Fibroblast of skin of right biceps (primary cell): ENCODE measurements around the gene IL11RA.

Experiments
- DNase-seq: peaks from one replicate; pipeline ENCODE4 v3.0.0-alpha.2; 2013

IL11RA gene

DNA sequence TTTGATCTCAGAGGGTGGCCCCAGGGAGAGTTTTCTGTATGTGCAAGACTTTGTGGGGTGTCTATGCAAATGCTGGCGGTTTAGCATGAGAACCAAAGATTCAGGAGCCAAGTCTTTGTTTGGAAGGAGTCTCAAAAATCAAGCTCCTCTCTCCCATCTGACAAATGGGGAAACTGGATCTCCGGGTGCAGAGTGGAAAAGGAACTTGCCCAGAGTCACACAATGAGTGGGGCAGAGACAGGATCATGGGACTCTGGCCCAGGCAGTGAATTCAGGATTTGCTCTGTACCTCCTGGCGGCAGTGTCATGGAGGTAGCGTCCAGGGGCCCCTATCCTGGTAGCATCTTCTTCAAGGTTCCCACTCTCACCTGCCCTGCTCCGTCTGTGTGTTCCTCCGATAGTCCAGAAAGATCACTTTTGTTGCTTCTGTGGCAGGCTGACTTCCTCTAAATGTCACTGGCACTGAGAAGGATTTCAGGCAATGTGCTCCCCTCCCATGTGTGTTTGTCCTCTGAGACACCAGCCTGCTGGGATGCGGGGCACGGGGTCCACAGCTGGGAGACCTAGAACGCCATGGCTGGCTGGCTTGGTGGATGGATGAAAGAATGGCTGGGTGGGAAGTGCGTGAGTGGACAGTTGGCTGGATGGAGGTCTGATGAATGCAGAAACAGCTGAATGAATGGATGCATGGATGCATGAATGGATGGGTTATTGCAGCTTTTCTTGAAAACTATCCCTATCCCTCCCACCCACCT lies 35.5 kb downstream of the IL11RA start:
- DNase-seq: no peak

DNA sequence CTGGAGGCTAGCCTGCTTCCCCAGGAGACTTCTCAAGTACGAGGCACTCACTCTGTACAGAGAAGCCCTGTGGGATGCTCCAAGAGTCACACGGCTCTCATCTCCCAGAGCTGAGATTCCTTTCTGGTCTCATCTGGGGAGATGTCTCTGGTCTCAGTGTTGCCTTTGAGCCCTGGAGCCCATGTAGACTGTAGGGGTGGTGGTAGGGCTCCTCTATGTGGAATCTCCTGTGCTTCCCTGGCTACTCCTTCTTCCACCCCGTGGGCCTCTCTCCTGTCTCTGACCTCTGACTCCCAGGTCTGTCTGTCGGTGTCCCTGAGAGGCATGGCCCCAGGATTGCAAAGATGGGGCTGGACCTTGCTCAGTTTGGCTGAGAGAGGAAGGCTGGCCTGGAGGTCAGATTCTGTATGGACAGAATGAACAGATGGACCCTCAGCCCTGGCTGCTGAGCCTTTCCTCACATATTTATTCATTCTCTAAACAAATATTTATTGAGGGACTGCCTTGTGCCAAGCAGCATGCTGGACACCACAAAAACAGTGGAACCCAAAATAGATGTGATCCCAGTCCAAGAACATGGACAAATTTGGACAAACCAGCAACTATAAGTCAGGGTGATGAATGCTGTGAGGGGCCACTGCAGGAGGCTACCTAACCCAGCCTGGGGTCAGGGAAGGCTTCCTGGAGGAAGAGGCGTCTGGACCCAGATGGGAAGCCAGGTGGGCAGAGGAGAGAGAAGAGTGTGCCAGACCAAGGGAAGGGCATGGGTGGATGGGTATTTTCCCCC lies 36.5 kb downstream of the IL11RA start:
- DNase-seq: no peak

DNA sequence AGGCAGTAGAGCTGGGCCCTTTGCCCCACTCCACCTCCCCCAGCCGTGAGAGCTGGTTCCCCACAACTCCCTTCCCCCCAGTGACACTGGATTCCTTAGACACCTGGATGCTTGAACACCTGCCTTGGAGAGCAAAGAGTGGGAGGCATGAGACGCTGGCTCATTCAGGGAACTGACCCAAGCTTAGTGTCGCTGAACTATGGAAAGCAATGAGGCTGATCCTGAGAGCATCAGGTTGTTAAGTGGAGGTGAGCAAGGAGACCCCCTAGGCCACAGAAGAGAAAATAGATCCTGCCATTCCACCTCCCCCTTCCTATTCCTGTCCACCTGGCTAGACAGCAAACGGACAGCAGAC lies 37.1 kb downstream of the IL11RA start:
- no peak for DNase-seq

DNA sequence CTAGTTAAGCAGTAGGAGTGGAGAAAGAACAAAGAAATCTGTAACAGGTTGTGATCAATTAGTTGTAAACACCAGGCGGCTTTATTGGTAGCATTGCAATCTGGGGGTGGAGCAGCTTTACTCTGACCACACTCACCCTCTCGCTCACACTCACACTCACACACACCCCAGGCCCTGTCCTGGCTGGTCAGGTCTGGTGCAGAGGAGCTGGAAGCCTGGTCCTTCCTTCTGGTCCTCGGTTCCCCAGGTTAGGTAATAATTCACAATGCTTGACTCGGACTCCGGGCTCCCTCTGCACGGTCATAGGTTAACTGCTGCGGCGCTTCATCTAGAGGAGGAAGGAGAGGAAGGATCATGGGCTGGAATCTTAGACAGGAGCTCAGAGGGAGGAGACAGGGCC lies 37.5 kb downstream of the IL11RA start:
- no peak for DNase-seq

DNA sequence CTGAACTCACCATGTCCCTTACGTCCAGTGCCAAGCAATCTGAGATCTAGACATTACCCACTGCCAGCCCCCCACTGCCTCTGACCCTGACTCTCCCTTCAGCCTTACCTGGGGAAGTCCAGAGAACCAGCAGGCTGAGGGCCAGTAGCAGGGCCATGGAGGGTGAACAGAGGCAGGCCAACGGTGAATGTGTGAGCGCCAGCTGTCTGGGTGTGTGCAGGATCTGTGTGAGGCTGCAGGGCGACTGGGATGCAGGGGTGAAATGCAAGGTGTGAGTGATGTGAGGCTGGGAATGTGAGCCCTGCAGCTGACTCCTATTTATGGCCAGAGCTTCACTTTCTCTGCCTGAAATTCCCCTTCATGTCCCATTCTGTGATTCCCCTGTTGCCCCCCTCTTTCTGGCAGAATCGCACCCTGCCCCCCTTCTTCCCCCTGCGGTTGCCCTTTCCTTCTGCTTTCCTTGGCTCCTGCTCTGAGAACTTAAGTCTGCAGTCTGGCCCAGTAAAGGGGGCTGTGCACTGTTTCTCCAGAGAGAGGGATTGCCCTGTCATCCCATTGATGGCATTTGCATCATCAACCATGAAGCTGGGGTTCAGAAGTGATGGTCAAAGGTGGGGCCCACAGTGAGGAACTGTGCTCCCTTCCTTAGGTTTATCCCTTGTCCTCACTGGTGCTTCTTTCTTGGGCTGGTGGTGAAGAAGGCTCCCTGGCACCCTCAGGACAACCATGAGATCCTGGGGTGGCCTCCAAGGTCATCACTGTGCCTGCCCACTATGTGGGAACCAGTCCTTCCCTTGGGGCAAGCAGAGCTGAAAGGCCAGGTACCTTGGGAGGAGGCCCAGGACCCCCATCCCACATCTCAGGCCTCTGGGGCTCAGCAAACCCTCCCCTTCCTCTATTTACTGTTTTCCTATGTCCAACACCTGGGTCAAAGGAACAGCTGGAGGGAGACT lies 39.3 kb downstream of the IL11RA start, which contains the start of gene CCL19:
CCL19 (minus strand) TSS at position 294 of the 953 bp plus-strand sequence; CDS start at position 157, 137 bp downstream.
- DNase-seq: no peak

DNA sequence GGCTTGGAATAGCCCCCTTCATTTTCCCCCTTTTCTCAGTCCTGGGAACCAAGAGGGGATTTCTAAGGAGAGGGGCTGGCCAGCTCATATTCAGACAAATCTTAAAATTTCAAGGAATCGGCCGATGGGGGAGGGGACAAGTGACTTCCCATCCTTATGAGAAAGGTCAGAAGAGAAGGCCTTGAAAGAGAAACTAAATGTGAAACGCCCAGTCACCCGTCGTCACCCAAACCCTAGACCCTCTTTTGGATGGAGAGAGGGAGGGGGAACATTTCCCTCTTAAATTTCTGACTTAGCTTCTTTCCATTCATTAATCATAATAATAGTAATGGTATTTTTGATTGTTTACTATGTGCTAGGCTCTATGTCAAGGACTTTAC lies 39.9 kb downstream of the IL11RA start:
- no peak for DNase-seq

DNA sequence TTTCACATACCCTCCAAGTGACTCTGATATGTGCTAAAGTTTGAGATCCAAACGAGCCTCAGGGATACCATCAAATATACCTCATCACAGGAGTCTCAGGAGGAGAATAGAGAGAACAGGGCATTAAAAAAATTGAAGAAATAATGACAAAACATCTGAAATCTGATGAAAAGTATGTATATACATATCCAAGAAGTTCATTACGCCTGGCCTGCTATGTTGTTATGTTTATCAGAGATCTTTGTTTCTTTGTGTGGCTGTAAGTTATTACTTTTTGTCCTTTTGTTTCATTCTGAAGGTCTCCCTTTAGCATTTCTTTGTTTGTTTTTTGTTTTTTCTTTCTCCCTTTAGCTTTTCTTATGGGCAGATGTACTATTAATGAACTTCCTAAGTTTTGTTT lies 41.6 kb downstream of the IL11RA start:
- no peak for DNase-seq

DNA sequence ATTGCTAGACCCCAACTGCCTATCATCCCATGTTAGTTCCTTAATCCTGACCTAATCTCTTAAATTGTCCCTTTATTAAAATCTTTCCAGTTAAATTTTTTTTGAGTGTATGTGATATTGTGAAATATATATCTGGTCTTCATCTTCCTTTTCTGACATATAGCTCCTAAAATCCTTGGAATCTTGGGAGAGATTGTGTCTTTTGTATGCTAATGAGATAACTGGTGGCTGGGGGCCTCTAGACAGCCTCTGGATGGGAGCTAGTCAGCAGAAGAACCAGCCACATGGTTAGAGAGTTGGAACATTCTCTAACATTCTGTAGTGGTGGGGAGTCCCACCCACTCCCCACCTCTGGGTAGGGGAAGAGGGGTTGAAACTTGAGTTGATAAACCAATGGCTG lies 42.8 kb downstream of the IL11RA start:
- DNase-seq: no peak

DNA sequence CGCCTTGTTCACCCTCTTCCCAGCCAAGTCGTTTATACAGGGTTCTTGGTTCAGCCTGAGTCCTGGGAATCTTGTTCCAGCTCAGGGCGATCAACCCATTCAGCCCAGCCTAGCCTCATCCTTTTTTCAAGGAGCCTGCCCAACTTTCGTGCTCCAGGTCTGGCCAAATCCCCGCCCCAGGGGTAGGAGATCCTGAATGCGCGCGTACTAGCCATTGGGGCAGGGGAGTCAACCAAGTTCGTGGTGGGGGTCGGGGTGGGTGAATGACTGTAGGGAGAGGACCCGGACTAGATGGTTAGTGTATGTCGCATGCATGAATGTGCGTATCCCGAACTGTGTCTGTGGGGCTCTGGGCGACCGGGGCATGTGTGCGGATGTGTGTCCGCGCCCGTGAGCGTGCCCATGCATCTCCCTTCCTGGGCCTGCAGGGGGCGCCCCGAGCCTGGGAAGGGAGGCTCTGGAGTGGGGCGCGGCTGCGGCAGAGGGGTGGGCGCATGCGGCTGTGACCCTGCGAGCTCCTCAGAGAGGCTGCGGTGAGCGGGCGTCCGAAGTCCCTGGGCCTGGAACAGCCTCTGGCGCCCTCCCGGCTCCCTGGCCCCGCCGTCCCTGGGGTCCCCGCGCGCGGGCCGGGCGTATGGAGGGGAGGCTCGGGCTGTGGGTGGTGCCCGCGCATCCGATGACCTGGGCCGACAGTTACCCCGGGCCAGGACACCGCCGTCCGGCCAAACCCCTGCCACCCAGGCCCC lies 49.2 kb downstream of the IL11RA start:
- DNase-seq: peak; percentile 60

DNA sequence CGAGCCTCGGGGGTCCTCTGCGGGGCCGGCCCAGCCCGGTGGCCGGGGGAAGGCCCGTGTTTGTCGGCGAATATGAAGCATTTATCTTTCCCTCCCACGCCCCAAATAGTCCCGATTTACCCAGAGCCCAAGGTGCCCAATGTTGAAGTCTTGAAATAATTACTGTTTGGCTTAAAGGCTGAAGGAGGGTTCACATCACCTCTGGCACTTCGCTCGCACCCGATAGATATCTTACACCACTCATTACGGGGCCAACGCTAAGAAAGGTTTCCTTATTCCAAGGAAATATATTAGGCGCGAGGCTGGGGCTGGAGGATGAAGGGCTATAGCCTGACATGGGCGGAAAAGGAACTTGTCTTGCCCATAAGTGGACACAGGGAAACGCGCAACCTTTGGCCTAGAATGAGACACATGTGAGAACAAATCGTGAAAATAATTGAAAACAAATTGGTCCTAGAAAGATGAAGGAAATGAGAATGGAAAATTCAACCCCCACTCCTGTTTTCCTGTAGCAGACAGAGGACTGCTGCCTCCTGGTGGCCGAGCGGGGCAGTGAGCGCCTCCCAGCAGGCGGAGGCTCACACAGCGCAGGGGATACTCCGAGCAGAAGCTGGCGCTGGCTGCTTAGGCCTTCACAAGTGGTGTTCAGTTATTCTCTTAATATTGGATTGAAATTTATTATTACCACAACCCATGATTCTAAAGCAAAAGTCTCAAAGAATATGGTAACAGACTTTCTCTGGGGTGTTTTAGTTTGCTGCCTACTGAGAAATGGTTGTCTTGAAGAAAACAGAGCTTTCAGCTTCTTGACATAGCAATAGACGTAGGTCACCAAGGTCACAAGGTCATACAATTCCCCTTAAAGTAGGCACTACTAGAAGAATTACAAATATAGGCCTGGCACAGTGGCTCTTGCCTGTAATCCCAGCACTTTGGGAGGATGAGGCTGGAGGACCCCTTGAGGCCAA lies 50.1 kb downstream of the IL11RA start:
- peak; percentile 70 for DNase-seq

DNA sequence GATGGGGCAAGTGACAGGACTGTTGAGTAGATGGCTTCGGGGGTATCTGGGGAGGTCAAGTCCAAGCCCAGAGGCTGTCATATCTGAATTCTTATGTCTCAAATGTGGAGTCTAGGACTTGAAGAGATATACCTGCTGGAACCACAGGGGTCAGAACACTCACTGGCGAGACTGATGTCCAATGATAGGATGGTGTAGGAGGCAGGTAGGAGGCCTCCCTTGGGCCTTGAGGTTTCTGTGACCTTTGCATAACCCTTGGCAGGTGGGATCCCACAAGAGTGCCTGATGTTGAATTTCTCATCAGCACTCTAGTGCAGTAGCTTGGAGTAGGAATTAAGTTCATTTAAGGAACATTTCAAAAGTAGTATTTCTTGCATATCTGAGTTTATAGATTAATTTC lies 55.1 kb downstream of the IL11RA start:
- no peak for DNase-seq

DNA sequence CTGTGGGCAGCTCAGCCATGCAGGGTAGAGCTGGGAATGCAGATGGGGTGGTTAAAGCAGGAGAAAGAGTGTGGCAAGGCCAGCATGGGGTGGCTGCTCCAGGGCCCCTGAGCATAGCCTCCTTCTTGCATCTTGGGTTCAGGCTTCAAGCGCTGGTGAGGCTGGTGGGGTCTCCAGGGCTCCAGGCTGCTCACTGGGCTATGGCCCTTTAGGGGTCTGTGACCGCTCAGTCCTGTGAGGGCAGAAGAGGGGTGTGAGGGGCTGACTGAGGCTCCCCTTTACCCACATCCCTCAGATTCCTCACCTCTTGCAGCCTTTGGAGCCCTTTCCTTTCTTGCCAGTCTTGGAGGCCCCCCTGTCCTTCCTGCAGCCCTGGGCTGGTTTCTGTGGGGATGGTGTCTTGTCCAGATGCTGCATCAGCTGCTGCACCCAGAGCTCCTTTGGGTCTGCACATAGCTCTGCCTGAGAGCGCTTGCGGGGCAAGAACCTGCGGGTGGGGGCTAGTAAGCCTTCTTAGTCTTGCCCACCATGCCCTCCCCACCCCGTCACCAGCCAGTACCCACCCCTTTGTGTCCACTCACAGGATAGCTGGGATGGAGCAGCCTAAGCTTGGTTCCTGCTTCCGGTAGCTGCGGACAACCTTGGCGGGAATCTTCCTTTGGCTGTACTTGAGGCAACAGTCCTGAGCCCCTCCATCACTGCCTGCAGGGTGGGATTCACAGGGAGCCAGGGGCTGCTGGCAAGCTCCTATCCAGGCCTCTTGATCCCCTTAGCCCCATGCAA lies 57.4 kb downstream of the IL11RA start:
- DNase-seq: no peak

DNA sequence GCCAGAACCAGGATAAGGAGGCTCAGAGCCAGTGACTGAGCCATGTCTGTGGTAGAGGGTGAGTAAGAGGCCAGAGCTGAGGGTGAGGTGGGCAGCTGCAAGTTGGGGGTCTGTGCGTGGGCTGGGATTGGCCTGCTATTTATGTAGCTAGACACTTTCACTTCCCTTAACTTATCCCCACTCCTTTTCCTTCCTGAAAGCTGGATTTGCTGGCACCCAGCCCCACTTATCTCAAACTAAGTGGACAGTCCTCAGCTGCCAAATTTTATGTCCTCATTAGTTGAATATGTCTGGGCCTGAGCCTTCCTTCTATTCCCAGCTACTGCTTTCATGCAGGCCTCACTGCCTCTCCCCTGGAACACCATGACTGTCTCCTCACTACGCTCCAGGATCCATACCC lies 58.0 kb downstream of the IL11RA start, which contains the start of gene CCL21:
CCL21 (minus strand) TSS at position 114 of the 400 bp plus-strand sequence; CDS start at position 44, 70 bp downstream.
- no peak for DNase-seq
